Psoas muscle (tissue), 8 donors: ENCODE measurements around the gene ZBTB9. TPM values are rescaled to one million over a fixed set of nuclear protein-coding genes. Genes with fewer than 3 reads are reported as not detected.
A peak's percentile ranks its signal among the peaks of the same experiment; 100 is the strongest.

Experiments used
- ATAC-seq, 4 donors: fragments of 200-7000 bp; cut with Tn5 transposase; one replicate each; pipeline ENCODE4 v1.9.1; 2020; ENCODE audit warnings: moderate library complexity in 3 of 4, mild to moderate bottlenecking in 2 of 4
- DNase-seq, 2 donors: peaks; one replicate each; pipeline ENCODE4 v3.0.0-alpha.2; 2020
- H3K27ac ChIP-seq: fragments of 200-600 bp; one replicate; pipeline ENCODE4 v1.8.0; 2022
- H3K27me3 ChIP-seq, 3 donors: fragments of 200-600 bp in 1 of 3; one replicate each; pipeline versions ENCODE4 v1.6.1 to v1.8.0; 2013 to 2022; ENCODE audit warnings: low read length in 2 of 3, mild to moderate bottlenecking in 2 of 3, moderate library complexity in 1 of 3; ENCODE audit not compliant: insufficient read depth in 3 of 3
- H3K36me3 ChIP-seq, 2 donors: fragments of 200-600 bp in 1 of 2; one replicate each; pipeline versions ENCODE4 v1.6.1 to v1.8.0; 2013 to 2022; ENCODE audit warnings: low read depth in 1 of 2, mild to moderate bottlenecking in 1 of 2, moderate library complexity in 1 of 2; ENCODE audit not compliant: insufficient read depth in 1 of 2
- H3K4me1 ChIP-seq: fragments of 200-600 bp; one replicate; pipeline ENCODE4 v1.8.0; 2022
- H3K4me3 ChIP-seq: fragments of 200-600 bp; one replicate; pipeline ENCODE4 v1.8.0; 2022; ENCODE audit warnings: mild to moderate bottlenecking
- H3K9me3 ChIP-seq: fragments of 200-600 bp; one replicate; pipeline ENCODE4 v1.8.0; 2022
- CTCF ChIP-seq: fragments of 200-600 bp; IDR thresholded peaks from one replicate; pipeline ENCODE4 v1.8.0; 2022; ENCODE audit warnings: antibody characterized with exemption
- WGBS, 3 donors: extraction: QIAGEN DNeasy Blood & Tissue Kit; methylation state at CpG; one replicate each; pipeline versions ENCODE4 v1.1.6 to v1.1.7; 2013; 5-methylcytosine and 5-hydroxymethylcytosine counted together
- intact Hi-C, 2 donors: fragments of 100-400 bp; cut with DNase I; formaldehyde crosslinking; loops; one replicate each; pipeline versions ENCODE4 v1.11.0 to v1.14.2; 2022
- polyA plus RNA-seq, 3 donors: library from polyadenylated mRNA; stranded (reverse); fragments of 200-250 nt; gene quantifications; one replicate each; pipeline ENCODE4 v1.2.3, GENCODE V29; 2013
- total RNA-seq, 4 donors: library from RNA; stranded (reverse); fragmentation: NEBNext Ultra II Directional in 2 of 4; extraction: Animal tissue kit (Norgen Biotek cat#: 25700) in 2 of 4; gene quantifications; one replicate each; pipeline versions ENCODE4 v1.2.1 to v1.2.4, GENCODE V29; 2021 to 2023
- donor health status: healthy with polysubstance abuse.
- donor health status: DM: no; HTN: no; CAD: no; lungs with moderate emphysema.
- donor health status: Bipolar disorder and iron deficiency.
- donor health status: healthy.
- donor health status: DM: yes; HTN: yes; CAD: no.
- donor health status: DM: no; HTN: no; CAD: no.
- donor health status: DM: no; HTN: no; CAD: no.
- donor health status: DM: yes; HTN: yes; CAD: no.

The ZBTB9 gene
- total and polyA plus RNA-seq, 7 donors = 1.9 to 5.2 (median 3.7) TPM

- no peak for TF ChIP-seq CTCF
- no peaks in the 10 kb centered on the region for H3K9me3 ChIP-seq
- intact Hi-C loops = loop anchor here in 1 of 2 donors (5.0 kb wide), 1 partner anchor 33 kb away; the partner anchor contains the start of gene KIFC1
Measured at GRCh38 chr6:33424855-33425667, 29.3 kb upstream of the ZBTB9 start.

GRCh38 chr6:33425668-33426577 lies 28.5 kb upstream of the ZBTB9 start:
- Histone ChIP-seq H3K4me3 (peak overlapping the region; percentile 73), H3K27me3 (no peaks in the 10 kb centered on the region), H3K36me3 (no peaks in the 10 kb centered on the region), H3K27ac (peak overlapping the region; percentile 85), H3K4me1 (peaks cover 18% of the 10 kb centered on the region), H3K9me3 (no peaks in the 10 kb centered on the region)
- intact Hi-C loops = loop anchor here in 1 of 2 donors (5.0 kb wide), 1 partner anchor 34 kb away; the partner anchor contains the start of gene KIFC1
- TF ChIP-seq CTCF = peak; percentile 52
- DNase-seq = peak; percentile 88 to 93
- WGBS, 3 donors = 2 to 3% (median 2%) methylated on average over 37 to 43 of the region's 43 CpGs
- ATAC-seq = peak; percentile 82 to 88 (median 84)

More at GRCh38 chr6:33424855-33425667, 29.3 kb upstream of the ZBTB9 start:
- Histone ChIP-seq H3K4me3 (peak overlapping the region; percentile 73), H3K27me3 (no peaks in the 10 kb centered on the region), H3K36me3 (no peaks in the 10 kb centered on the region), H3K27ac (peak overlapping the region; percentile 85), H3K4me1 (peaks cover 18% of the 10 kb centered on the region)
- 14 to 17% (median 14%) methylated on average over 12 of the region's 12 CpGs for WGBS, 3 donors
- peak in 2 of 4 donors; percentile 2 for ATAC-seq
- DNase-seq = no peak

GRCh38 chr6:33426590-33427511 lies 27.5 kb upstream of the ZBTB9 start:
- no peaks in the 10 kb centered on the region for H3K27me3 ChIP-seq
- peak overlapping the region; percentile 73 for H3K4me3 ChIP-seq
- peak overlapping the region; percentile 85 for H3K27ac ChIP-seq
- H3K9me3 ChIP-seq = no peaks in the 10 kb centered on the region
- intact Hi-C loops = loop anchor here in 1 of 2 donors (5.0 kb wide), 1 partner anchor 35 kb away; the partner anchor contains the start of gene KIFC1
- H3K36me3 ChIP-seq = no peaks in the 10 kb centered on the region
- DNase-seq = no peak
- ATAC-seq = no peak
- no peak for TF ChIP-seq CTCF
- 18 to 27% (median 21%) methylated on average over 12 of the region's 12 CpGs for WGBS, 3 donors
- peaks cover 18% of the 10 kb centered on the region for H3K4me1 ChIP-seq
